Choroid plexus epithelial cell (primary cell): ENCODE data around the gene LPCAT3.
"Not testable (repeated sequence)": the region's sequence is repeated elsewhere in the genome, so short reads cannot be mapped to it uniquely, and the experiment has no call there.

Experiments used
- DNase-seq: peaks from one replicate; pipeline ENCODE4 v3.0.0-alpha.2; 2010; ENCODE audit warnings: low read depth
- H3K4me3 ChIP-seq: 2 replicates; pipeline ENCODE4 v1.5.1; 2011; ENCODE audit warnings: low read depth, mild to moderate bottlenecking, control low read depth, low read length, moderate library complexity
- TF ChIP-seq, protein P1 (sequence below): conservative IDR thresholded peaks from 2 replicates; pipeline ENCODE4 v1.5.1; 2011; ENCODE audit warnings: low read depth, mild to moderate bottlenecking, control low read depth, inconsistent platforms, low read length, moderate library complexity

Gene LPCAT3

DNA sequence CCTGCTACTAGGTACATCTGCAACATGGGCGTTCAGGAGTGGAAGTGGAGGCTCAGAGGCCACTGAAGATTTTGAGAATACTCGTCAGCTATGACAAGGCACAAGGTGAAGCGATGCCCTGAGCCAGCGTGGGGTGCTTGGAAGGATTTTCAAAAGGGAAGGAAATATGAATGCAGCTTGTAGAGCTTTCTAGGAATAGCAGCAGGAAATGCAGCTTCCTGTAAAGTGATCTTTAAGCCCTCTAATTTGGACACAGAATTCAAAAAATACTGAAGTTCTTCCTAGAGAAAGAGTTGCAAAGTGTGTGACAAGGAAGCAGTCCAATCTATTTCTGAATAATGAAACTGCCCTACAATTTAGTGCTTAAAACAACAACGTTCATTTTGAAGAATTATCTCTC lies 29.0 kb upstream of the LPCAT3 start:
- no peak for DNase-seq
- TF ChIP-seq, protein P1, sequence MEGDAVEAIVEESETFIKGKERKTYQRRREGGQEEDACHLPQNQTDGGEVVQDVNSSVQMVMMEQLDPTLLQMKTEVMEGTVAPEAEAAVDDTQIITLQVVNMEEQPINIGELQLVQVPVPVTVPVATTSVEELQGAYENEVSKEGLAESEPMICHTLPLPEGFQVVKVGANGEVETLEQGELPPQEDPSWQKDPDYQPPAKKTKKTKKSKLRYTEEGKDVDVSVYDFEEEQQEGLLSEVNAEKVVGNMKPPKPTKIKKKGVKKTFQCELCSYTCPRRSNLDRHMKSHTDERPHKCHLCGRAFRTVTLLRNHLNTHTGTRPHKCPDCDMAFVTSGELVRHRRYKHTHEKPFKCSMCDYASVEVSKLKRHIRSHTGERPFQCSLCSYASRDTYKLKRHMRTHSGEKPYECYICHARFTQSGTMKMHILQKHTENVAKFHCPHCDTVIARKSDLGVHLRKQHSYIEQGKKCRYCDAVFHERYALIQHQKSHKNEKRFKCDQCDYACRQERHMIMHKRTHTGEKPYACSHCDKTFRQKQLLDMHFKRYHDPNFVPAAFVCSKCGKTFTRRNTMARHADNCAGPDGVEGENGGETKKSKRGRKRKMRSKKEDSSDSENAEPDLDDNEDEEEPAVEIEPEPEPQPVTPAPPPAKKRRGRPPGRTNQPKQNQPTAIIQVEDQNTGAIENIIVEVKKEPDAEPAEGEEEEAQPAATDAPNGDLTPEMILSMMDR, result no peak
- no peak overlapping the region for H3K4me3 ChIP-seq

DNA sequence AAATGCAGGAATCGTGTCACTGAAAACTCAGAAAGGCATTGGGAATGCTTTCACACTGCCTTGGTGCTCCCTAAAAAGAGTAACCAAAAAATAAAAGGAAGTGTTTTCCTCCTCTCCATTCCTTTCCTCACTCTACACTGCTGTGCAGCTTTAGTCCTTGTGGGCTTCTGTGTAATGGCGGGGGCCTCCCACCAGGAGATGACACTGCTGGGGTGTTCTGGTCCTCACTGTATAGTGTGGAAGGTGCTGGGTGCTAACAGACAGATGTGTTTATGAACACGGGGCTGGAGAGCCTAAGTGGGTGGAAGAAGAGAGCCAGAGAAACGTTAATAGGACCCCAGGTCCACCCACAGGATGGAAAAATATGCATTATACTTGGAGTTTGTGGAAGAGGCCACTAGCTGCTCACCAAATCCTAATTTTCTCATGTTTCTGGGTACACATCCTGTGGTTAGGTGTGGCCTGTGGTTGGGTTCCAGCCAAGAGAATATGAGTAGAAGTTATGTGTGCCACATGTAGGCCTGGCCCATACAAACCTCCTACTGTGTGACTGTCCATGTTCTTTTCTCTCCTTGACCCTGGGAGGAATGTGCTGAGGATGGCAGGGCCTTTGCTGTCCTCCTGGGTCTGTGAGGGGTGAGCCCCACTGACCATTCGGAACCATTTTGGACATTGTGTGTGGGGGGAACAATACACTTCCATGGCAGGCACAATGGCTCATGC lies 28.3 kb upstream of the LPCAT3 start:
- TF ChIP-seq, protein P1, result peak; percentile 5
- DNase-seq, result no peak
- no peak overlapping the region for H3K4me3 ChIP-seq

DNA sequence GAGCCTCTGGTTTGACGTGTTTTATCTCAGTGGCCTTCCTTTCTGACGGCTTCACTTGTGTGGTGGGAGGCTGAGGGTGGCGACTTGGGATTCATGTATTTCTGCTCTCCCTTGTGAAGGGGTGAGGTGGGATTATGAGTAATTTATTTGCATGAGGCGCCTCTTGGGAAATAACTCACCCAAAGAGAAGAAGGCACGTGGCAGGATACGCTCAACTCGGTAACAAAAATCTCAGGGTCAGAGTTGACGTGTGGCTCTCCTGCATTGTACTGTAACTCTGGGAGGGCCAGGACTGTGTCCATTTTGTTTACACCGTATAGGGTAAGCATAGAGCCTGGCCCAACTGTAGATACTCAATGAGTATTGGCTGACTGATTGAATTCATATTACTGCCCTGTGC lies 27.6 kb upstream of the LPCAT3 start:
- no peak overlapping the region for H3K4me3 ChIP-seq
- TF ChIP-seq, protein P1, result no peak
- DNase-seq, result no peak

DNA sequence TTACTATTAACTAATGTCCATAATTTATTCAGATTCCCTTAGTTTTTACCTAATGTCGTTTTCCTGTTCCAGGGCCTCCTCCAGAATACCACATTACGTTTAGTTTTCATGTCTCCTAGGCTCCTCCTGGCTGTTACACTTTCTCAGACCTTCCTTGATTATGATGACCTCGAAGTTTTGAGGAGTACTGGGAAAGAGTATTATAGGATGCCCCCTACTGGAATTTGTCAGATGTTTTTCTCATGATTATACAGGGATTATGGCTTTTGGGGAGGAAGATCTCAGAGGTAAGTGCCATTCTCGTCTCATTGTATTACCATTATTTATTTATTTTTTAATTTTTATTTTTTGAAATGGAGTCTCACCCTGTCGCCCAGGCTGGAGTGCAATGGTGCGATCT lies 24.6 kb upstream of the LPCAT3 start:
- no peak overlapping the region for H3K4me3 ChIP-seq
- TF ChIP-seq, protein P1, result peak; percentile 52
- peak; percentile 56 for DNase-seq

DNA sequence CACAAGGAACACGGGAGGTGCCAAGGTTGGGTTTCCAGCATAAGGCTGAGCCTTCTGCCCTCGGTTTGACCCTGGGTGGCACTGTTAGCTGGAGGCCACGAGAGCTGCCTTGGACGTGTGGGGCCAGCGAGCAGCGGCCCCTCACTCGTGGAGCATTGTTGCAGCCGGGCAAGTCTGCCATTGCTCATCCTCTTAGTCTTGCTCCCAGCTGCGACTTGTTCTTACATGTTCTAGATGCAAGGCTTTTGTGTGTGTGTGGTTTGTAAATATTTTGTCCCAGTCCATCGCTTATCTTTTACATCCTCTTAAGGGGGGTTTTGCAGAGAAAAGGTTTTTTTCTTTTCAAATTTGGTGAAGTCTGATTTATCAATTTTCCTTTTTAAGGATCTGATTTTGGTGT lies 21.1 kb upstream of the LPCAT3 start:
- DNase-seq, result no peak
- no peak overlapping the region for H3K4me3 ChIP-seq
- TF ChIP-seq, protein P1, result no peak

DNA sequence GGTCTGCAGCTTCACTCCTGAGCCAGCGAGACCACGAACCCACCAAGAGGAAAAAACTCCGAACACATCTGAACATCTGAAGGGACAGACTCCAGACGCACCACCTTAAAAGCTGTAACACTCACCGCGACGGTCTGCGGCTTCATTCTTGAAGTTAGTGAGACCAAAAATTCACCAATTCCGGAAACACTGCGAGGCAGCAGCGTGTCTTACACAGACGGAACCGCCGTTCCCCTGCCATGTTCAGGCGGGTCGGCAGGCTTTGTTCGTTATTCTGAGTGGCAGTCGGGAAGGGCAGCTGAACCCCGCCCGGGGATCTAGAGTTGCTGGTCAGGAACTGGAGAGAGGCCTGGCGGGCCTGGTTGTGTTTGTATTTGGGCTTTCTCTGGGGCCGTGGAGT lies 20.3 kb upstream of the LPCAT3 start:
- H3K4me3 ChIP-seq, result no peak overlapping the region
- TF ChIP-seq, protein P1, result no peak
- no peak for DNase-seq

DNA sequence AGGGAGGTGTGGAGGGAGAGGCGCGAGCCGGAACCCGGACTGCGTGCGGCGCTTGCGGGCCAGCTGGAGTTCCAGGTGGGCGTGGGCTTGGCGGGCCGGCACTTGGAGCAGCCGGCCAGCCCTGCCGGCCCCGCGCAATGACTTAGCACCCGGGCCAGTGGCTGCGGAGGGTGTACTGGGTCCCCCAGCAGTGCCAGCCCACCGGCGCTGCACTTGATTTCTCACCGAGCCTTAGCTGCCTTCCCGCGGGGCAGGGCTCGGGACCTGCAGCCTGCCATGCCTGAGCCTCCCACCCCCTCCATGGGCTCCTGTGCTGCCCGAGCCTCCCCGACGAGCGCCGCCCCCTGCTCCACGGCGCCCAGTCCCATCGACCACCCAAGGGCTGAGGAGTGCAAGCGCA lies 19.1 kb upstream of the LPCAT3 start:
- H3K4me3 ChIP-seq, DNase-seq: not testable (repeated sequence)
